Immature natural killer cell (primary cell): Measurements from ENCODE around the gene TBC1D22B. TPM values are rescaled to one million over a fixed set of nuclear protein-coding genes. Genes with fewer than 3 reads are reported as not detected.

Experiments used
- DNase-seq, 3 donors: peaks; one replicate each; pipeline ENCODE4 v3.0.0; 2022; ENCODE audit warnings: mixed read lengths in 1 of 3
- H3K27ac Mint-ChIP-seq, 6 donors: one replicate each; pipeline ENCODE4 v1.8.0; 2020; ENCODE audit warnings: mixed read lengths in 6 of 6, mild to moderate bottlenecking in 5 of 6, inconsistent platforms in 4 of 6, moderate library complexity in 3 of 6
- H3K27me3 Mint-ChIP-seq, 3 donors: one replicate each; pipeline ENCODE4 v1.8.0; 2020 to 2021; ENCODE audit warnings: low read depth in 3 of 3, mild to moderate bottlenecking in 3 of 3, mixed read lengths in 3 of 3, moderate library complexity in 3 of 3, inconsistent platforms in 1 of 3
- H3K36me3 Mint-ChIP-seq, 3 donors: one replicate each; pipeline ENCODE4 v1.8.0; 2020; ENCODE audit warnings: mixed read lengths in 3 of 3, inconsistent platforms in 2 of 3, mild to moderate bottlenecking in 2 of 3
- H3K4me1 Mint-ChIP-seq, 2 donors: one replicate each; pipeline ENCODE4 v1.8.0; 2020; ENCODE audit warnings: inconsistent platforms in 2 of 2, mild to moderate bottlenecking in 2 of 2, mixed read lengths in 2 of 2, moderate library complexity in 1 of 2
- H3K4me3 Mint-ChIP-seq, 5 donors: one replicate each; pipeline ENCODE4 v1.8.0; 2020; ENCODE audit warnings: mild to moderate bottlenecking in 5 of 5, mixed read lengths in 5 of 5, inconsistent platforms in 3 of 5, moderate library complexity in 3 of 5
- H3K9me3 Mint-ChIP-seq, 6 donors: one replicate each; pipeline ENCODE4 v1.8.0; 2020; ENCODE audit warnings: mild to moderate bottlenecking in 6 of 6, mixed read lengths in 6 of 6, inconsistent platforms in 4 of 6, moderate library complexity in 3 of 6
- polyA plus RNA-seq, 3 donors: library from polyadenylated mRNA; unstranded; fragments of 300-500 nt; fragmentation: Illumina TruSeq; gene quantifications; one replicate each; pipeline ENCODE4 v1.2.3, GENCODE V29; 2021

Gene TBC1D22B
- polyA plus RNA-seq, 3 donors from 2014 or later: 4.3 to 8.4 (median 7.2) TPM

DNA sequence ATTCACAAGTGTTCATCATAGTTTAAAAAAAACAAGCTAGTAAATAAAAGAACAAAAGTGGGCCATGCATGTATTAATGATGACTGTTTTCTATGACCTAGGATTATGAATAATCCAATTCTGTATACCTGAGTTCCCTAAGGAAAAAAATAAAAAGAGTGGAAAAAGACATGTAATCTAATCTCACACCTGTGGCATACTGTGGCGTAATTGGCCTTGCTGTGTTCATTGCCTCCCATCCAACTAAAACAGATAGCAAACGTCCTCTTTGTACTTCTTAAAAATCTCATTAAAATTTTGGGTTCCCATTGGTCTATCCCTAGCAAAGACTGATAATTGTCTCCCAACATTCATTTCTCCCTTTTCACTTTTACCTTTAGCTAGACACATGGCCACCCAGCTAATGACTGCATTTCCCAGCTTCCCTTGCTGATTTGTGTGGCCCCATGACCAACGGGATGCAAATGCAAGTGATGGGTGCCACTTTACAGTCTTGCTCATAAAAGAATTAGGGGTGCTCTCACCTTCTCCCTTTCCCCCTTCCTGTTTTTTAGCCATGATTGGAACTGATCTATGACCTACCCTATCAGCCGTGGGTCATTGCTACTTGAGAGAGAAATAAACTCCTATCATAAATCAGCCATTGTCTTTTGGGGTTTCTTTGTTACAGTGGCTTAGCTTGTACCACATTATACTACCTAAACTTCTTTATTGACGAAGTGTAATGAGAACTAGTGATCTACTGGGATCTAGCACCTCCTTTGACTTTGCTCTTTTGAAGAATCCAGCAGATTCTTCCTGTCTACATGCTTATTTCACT is 32.0 kb upstream of the TBC1D22B start:
- no peaks in the 10 kb centered on the region for H3K9me3 Mint-ChIP-seq
- DNase-seq: no peak
- H3K4me1 Mint-ChIP-seq: peaks cover 10 to 21% of the 10 kb centered on the region in 2 donors
- H3K27ac Mint-ChIP-seq: no peak overlapping the region
- peaks cover 0 to 4% (median 2%) of the 10 kb centered on the region in 3 donors for H3K27me3 Mint-ChIP-seq
- H3K36me3 Mint-ChIP-seq: no peaks in the 10 kb centered on the region
- H3K4me3 Mint-ChIP-seq: peak overlapping the region in 1 of 5 donors; percentile 25

DNA sequence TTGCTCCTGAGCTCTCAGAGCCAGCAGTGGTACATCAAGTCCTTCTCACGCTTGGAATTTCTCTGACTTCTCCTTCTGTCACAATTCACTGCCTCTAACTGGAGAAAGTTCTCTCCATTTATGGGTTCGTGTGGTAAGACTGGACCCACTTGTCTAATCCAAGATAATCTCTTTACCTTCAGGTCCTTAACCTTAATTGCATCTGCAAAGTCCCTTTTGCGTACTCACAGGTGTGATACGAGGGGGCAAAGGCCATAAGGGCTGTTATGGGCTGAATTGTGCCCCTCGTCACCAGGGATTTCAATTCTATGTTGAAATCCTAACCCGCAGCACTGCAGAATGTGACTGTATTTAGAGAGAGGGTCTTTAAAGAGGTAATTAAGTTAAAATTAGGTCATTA is 27.5 kb upstream of the TBC1D22B start:
- no peak for DNase-seq
- H3K36me3 Mint-ChIP-seq: no peaks in the 10 kb centered on the region
- no peaks in the 10 kb centered on the region for H3K9me3 Mint-ChIP-seq
- peaks cover 0 to 8% (median 4%) of the 10 kb centered on the region in 3 donors for H3K27me3 Mint-ChIP-seq
- H3K4me1 Mint-ChIP-seq: no peaks in the 10 kb centered on the region
- no peak overlapping the region for H3K4me3 Mint-ChIP-seq
- H3K27ac Mint-ChIP-seq: no peak overlapping the region

DNA sequence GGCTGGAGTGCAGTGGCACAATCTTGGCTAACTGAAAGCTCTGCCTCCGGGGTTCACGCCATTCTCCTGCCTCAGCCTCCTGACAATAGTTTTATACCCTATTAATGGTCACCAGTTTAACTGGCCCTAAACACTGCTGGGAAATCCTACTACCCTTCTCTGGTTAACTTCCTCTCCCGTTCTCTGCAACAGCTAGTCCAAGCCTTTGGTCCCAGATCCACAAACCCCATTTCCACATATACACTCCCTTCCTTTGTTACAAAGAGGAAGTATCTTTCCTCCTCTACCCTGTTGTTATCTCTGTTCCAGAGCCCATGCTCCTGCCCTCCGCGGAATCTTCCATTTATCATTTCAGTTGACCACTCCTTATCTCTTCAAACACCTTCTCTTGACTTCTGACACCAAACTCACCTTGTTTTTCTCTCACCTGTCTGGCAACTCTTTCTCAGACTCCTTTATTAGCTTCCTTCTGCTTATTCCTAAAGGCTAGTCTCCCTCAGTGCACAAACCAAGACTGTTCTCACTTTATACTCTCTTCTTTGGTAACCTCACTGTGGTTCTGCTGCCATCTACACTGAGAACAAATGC is 25.0 kb upstream of the TBC1D22B start:
- Mint-ChIP-seq H3K36me3 (no peaks in the 10 kb centered on the region), H3K4me1 (no peaks in the 10 kb centered on the region), H3K27ac (no peak overlapping the region), H3K27me3 (peaks cover 0 to 8% (median 4%) of the 10 kb centered on the region in 3 donors), H3K9me3 (no peaks in the 10 kb centered on the region), H3K4me3 (no peak overlapping the region)
- no peak for DNase-seq

DNA sequence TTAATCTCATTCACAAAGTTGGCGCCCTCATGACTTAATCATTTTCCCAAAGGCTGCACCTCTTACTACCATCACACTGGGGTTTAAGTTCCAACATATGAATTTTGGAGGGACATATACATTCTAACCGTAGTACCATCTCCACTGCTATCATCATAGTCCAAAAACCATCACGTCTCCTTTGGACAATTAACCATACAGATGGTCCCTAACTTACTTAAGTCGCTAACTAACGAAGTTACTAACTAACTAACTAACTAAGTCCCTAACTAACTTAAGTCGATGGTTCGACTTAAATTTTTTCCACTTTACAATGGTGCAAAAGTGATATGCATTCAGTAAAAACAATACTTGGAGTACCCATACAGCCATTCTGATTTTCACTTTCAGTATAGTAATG is 24.0 kb upstream of the TBC1D22B start:
- no peak for DNase-seq
- Mint-ChIP-seq H3K4me3 (no peak overlapping the region), H3K4me1 (no peaks in the 10 kb centered on the region), H3K9me3 (no peaks in the 10 kb centered on the region), H3K27ac (no peak overlapping the region), H3K36me3 (no peaks in the 10 kb centered on the region), H3K27me3 (peaks cover 0 to 8% (median 4%) of the 10 kb centered on the region in 3 donors)

DNA sequence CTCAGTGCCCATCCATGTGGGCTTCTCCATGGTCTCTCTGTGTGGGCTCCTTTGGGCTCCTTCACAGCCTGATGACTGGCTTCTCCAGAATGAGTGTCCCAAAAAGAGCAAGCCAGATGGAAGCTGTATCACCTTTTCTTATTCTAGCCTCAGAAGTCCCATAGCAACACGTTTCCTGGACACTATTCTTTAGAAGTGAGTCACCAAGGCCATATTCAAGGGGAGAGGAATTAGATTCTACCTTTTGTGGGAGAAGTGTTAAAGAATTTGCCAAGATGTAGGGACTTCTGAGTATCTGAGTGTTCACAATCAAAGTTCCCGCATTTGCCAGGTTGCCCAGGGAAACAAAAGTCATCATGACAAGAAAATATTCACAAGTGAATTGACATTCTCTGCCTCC is 20.7 kb upstream of the TBC1D22B start:
- DNase-seq: no peak
- Mint-ChIP-seq H3K27ac (no peak overlapping the region), H3K36me3 (no peaks in the 10 kb centered on the region), H3K4me3 (no peak overlapping the region), H3K4me1 (peaks cover 13 to 15% of the 10 kb centered on the region in 2 donors), H3K27me3 (peaks cover 0 to 9% (median 2%) of the 10 kb centered on the region in 3 donors), H3K9me3 (no peaks in the 10 kb centered on the region)

DNA sequence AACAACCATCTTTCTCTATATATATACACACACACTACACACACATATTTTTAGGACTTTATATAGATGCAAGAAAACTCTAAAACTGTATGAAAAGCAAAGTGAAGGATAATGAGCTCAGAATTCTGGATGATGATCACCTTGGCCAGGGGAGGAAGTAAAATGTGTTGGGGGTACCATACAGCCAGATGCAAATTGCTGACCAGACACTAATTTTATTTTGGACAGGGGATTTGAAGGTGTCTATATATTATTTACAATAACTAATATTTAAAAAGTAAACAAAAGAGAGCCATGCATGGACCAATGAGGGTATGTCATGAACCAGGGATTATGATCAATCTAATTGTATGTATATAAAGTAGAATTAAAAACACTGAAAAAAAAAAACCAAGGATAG is 19.8 kb upstream of the TBC1D22B start:
- Mint-ChIP-seq H3K4me3 (no peak overlapping the region), H3K9me3 (no peaks in the 10 kb centered on the region), H3K27ac (no peak overlapping the region), H3K27me3 (peaks cover 0 to 9% (median 2%) of the 10 kb centered on the region in 3 donors), H3K36me3 (no peaks in the 10 kb centered on the region), H3K4me1 (peaks cover 13 to 15% of the 10 kb centered on the region in 2 donors)
- no peak for DNase-seq

DNA sequence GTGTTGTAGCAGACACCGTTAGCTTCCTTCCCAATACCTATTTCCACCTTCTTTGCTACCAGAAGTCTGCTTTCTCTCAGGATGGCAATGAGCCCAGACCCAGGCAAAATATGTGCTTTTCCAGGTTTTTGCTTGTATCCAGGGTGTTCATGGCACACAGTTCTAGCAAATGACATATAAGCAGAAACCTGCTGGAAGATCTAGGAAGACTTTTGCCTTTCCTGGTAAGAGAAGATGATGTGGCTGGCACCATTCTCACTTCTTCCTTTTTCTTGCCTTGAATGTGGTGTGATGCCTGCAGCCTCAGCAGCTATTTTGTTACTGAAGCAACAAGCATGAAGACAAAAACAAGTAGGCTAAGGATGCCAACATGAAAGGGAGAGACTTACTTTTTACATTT is 19.2 kb upstream of the TBC1D22B start:
- peaks cover 13 to 15% of the 10 kb centered on the region in 2 donors for H3K4me1 Mint-ChIP-seq
- H3K27me3 Mint-ChIP-seq: peaks cover 0 to 6% (median 0%) of the 10 kb centered on the region in 3 donors
- no peaks in the 10 kb centered on the region for H3K36me3 Mint-ChIP-seq
- DNase-seq: no peak
- H3K4me3 Mint-ChIP-seq: no peak overlapping the region
- H3K9me3 Mint-ChIP-seq: no peaks in the 10 kb centered on the region
- H3K27ac Mint-ChIP-seq: peak overlapping the region in 1 of 6 donors; percentile 17

DNA sequence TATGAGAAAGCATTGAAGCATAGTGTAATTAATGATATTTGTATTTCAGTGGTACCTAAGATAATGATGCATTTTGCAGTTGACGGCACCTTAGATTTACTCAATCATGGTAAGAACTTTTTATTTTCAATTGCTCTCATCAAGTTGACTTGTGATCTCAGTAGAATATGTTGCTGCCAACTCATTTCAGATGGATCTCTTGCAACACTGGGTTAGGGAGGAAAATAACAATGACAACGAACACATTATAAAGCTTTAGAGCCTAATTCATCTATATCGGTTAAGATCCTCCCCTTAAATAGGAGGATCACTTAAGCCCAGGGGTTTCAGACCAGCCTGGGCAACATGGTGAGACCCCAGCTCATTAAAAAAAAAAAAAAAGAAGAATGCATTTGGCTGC is 18.0 kb upstream of the TBC1D22B start:
- Mint-ChIP-seq H3K27me3 (peaks cover 0 to 2% (median 0%) of the 10 kb centered on the region in 3 donors), H3K36me3 (no peaks in the 10 kb centered on the region), H3K4me3 (peak overlapping the region in 2 of 5 donors; percentile 7 to 30), H3K4me1 (peaks cover 13 to 15% of the 10 kb centered on the region in 2 donors), H3K9me3 (no peaks in the 10 kb centered on the region), H3K27ac (peak overlapping the region; percentile 81 to 94 (median 89))
- no peak for DNase-seq

DNA sequence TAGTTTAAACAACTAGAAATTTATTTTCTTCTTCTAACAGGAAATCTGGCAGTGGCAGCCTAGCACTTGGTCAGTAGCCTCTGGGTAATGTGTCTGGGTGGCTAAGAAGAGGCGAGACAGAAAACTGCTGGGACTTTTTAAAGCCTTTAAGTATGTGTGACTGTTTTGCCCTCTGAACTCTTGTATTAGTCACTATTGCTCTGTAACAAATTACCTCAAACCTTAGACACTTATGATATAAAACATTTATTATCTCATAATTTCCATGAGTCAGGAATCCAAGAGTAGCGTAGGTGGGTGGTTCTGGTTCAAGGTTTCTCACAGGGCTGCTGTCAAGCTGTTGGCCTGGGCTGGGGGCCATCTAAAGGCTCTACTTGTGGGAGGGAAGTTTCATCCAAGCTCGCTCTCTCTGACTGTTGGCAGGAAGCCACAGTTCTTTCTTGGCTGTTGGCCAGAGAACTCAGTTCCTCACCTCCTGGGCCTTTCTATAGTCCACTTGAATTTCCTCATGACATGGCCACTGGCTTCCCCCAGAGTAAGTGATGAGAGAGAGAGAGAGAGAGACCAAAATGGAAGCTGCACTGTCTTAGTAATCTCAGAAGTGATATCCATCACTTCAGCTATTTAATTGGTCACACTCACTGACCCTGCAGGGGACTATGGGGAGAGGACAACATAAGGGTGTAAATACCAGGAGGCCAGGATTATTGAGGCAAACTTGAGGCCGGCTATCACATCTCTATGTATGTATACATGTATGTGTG is 17.4 kb upstream of the TBC1D22B start:
- peak overlapping the region; percentile 81 to 94 (median 89) for H3K27ac Mint-ChIP-seq
- H3K9me3 Mint-ChIP-seq: no peaks in the 10 kb centered on the region
- no peaks in the 10 kb centered on the region for H3K36me3 Mint-ChIP-seq
- H3K4me3 Mint-ChIP-seq: peak overlapping the region; percentile 7 to 56 (median 24)
- peak; percentile 38 to 51 (median 39) for DNase-seq
- peaks cover 0 to 1% (median under 1%) of the 10 kb centered on the region in 3 donors for H3K27me3 Mint-ChIP-seq
- peaks cover 13 to 15% of the 10 kb centered on the region in 2 donors for H3K4me1 Mint-ChIP-seq

DNA sequence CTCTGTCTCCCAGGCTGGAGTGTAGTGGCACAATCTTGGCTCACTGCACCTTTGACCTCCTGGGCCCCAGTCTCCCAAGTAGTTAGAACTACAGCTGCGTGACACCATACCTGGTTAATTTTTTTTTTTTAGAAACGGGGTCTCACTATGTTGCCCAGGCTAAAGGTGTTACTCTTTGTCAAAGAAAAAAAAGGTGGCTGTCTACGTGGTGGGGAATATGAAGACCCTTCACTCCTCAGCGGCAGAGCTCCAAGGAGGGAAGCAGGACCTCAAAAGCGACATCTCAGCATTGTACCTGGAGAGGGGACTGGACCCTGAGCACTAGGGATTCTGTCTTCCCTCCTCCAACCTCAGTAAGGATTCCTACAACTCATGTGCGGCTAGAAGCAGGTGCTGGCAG is 16.4 kb upstream of the TBC1D22B start:
- DNase-seq: no peak
- peaks cover 13 to 15% of the 10 kb centered on the region in 2 donors for H3K4me1 Mint-ChIP-seq
- no peaks in the 10 kb centered on the region for H3K9me3 Mint-ChIP-seq
- peaks cover 0 to 4% (median 1%) of the 10 kb centered on the region in 3 donors for H3K27me3 Mint-ChIP-seq
- H3K27ac Mint-ChIP-seq: no peak overlapping the region
- H3K36me3 Mint-ChIP-seq: peaks cover 0 to 2% (median 0%) of the 10 kb centered on the region in 3 donors
- no peak overlapping the region for H3K4me3 Mint-ChIP-seq

DNA sequence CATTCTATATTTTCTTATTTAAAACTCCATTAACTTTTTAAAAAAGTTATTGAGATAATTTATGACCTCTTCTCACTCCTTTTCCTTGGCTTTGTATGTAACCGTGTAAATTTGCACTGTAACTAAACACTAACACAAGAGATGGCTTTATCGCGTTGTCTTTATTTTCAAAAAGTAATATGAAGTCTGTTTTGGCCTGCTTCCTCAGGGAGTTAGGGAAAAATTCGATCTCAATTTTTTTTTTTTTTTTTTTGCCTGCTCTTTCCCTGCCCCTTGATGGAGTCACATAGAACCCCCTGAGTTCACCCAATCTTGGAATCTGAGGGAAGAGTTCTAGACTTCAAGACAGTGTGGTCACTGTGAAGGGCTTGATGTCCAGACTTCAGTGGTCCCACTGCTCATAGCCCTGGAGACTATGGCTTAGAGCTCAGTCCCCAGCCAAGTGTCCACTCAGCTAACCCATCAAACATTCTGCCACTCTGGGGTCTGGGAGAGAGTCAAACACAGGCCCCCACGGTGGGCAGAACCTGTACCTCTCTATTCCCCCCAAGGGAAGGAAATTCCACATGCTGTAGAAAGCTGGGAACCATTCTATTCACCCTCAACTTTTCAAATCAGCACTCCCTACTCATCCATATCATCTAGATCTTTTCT is 15.7 kb upstream of the TBC1D22B start:
- no peak overlapping the region for H3K4me3 Mint-ChIP-seq
- DNase-seq: no peak
- peaks cover 0 to 4% (median 0%) of the 10 kb centered on the region in 3 donors for H3K36me3 Mint-ChIP-seq
- no peaks in the 10 kb centered on the region for H3K9me3 Mint-ChIP-seq
- H3K4me1 Mint-ChIP-seq: peaks cover 13 to 15% of the 10 kb centered on the region in 2 donors
- peak overlapping the region in 1 of 6 donors; percentile 72 for H3K27ac Mint-ChIP-seq
- H3K27me3 Mint-ChIP-seq: peaks cover 0 to 4% (median 1%) of the 10 kb centered on the region in 3 donors

DNA sequence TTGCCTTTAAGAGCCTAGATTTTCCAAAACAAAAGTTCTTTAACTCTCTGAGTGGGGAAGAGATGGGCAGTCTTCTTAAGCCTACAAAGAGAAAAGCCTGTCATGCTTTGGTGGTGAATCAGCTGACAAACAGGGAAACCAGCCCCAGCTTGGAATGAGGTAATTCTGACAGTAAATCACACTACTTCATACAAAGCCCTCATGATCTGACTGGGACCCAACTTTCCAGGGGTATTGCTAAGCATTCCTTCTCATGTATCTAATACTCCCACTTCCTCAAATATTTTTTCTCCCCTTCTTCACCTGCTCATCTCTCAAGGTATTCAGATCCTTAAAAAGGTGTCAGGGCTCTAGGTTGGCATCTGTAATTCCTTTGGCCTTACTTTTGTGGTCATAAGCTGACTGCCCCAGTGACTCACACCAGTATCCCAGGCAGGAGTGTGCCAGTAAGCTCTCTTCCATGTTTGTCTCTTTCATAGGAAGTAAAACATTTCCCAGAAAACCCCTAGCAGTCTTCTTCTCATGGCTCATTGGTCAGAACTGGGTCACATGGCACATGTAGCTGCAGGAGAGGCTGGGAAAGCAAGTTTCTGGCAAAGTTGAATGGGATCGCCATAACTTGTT is 15.0 kb upstream of the TBC1D22B start:
- H3K4me3 Mint-ChIP-seq: no peak overlapping the region
- DNase-seq: no peak
- H3K9me3 Mint-ChIP-seq: peaks cover 0 to 2% (median 0%) of the 10 kb centered on the region in 6 donors
- peaks cover 13 to 15% of the 10 kb centered on the region in 2 donors for H3K4me1 Mint-ChIP-seq
- peaks cover 0 to 4% (median 2%) of the 10 kb centered on the region in 3 donors for H3K27me3 Mint-ChIP-seq
- H3K36me3 Mint-ChIP-seq: peaks cover 0 to 4% (median 0%) of the 10 kb centered on the region in 3 donors
- H3K27ac Mint-ChIP-seq: no peak overlapping the region
